Panc1 (cell line): ENCODE data around the gene TJP2. TPM values are rescaled to one million over a fixed set of nuclear protein-coding genes. Genes with fewer than 3 reads are reported as not detected.

Source experiments
- ATAC-seq: fragments of 200-7000 bp; cut with Tn5 transposase; 2 replicates; pipeline ENCODE4 v1.9.1; 2020; ENCODE audit warnings: mild to moderate bottlenecking, moderate library complexity
- BruUV-seq: library from RNA; stranded (reverse); fragments of 400-500 nt; replicated peaks from 2 replicates; lab custom pipeline; 2021; lab: Mats Ljungman, UMichigan
- CTCF ChIA-PET: fragments of 300-600 bp; sonication (Branson Sonifier 250); formaldehyde crosslinking; loops from one replicate; lab custom pipeline; 2022; ENCODE audit warnings: antibody characterized with exemption; lab: Charles Lee
- POLR2A ChIA-PET: fragments of 300-600 bp; sonication (Branson Sonifier 250); formaldehyde crosslinking; loops from one replicate; lab custom pipeline; 2022; ENCODE audit warnings: antibody characterized with exemption; lab: Charles Lee
- DNase-seq: peaks from one replicate; pipeline ENCODE4 v3.0.0-alpha.2; 2010; ENCODE audit warnings: low read depth, low spot score
- H3K27ac ChIP-seq: 2 replicates; pipeline ENCODE4 v1.5.1; 2011; ENCODE audit warnings: mild to moderate bottlenecking, low read length, inconsistent platforms
- H3K27me3 ChIP-seq: fragments of 200-500 bp; sonication (Bioruptor generic); 2 replicates; pipeline ENCODE4 v1.6.0; 2014; ENCODE audit warnings: low read length, inconsistent platforms; ENCODE audit not compliant: control insufficient read depth, insufficient read depth
- H3K36me3 ChIP-seq: fragments of 200-500 bp; sonication (Bioruptor generic); 2 replicates; pipeline ENCODE4 v1.5.1; 2014; ENCODE audit warnings: inconsistent platforms, mild to moderate bottlenecking, low read length, moderate library complexity; ENCODE audit not compliant: control insufficient read depth, insufficient read depth
- H3K4me1 ChIP-seq: 2 replicates; pipeline ENCODE4 v1.5.1; 2011; ENCODE audit warnings: inconsistent platforms, mild to moderate bottlenecking, low read length, moderate library complexity; ENCODE audit not compliant: control insufficient read depth, insufficient read depth
- H3K4me3 ChIP-seq, 2 experiments: 2 replicates each; pipeline ENCODE4 v1.5.1; 2011 to 2012; ENCODE audit warnings: low read depth in 2 of 2, low read length in 2 of 2, mild to moderate bottlenecking in 2 of 2, inconsistent platforms in 1 of 2, moderate library complexity in 1 of 2
- H3K9me3 ChIP-seq: fragments of 200-500 bp; sonication (Bioruptor generic); 2 replicates; pipeline ENCODE4 v1.5.1; 2014; ENCODE audit warnings: low read depth, mild to moderate bottlenecking, inconsistent platforms, low read length, moderate library complexity; ENCODE audit not compliant: control insufficient read depth, insufficient read depth
- CTCF ChIP-seq: fragments of 450-650 bp; IDR thresholded peaks from 2 replicates; pipeline ENCODE4 v1.5.1; 2017; ENCODE audit warnings: mild to moderate bottlenecking
- POLR2AphosphoS5 ChIP-seq: IDR thresholded peaks from 2 replicates; pipeline ENCODE4 v1.6.1; 2012; ENCODE audit warnings: mild to moderate bottlenecking, low read depth, low read length, moderate library complexity
- REST ChIP-seq, 2 experiments: IDR thresholded peaks; 2 replicates each; pipeline ENCODE4 v1.6.1; 2011 to 2012; ENCODE audit warnings: low read depth in 2 of 2, control low read depth in 1 of 2, low read length in 1 of 2, mild to moderate bottlenecking in 1 of 2, moderate library complexity in 1 of 2; ENCODE audit not compliant: insufficient read depth in 1 of 2
- SIN3A ChIP-seq: IDR thresholded peaks from 2 replicates; pipeline ENCODE4 v1.6.1; 2012; ENCODE audit warnings: low read depth, mild to moderate bottlenecking, low read length, moderate library complexity, borderline replicate concordance; ENCODE audit not compliant: insufficient read depth
- TCF7L2 ChIP-seq: IDR thresholded peaks from 2 replicates; pipeline ENCODE4 v1.6.1; 2011; ENCODE audit warnings: mild to moderate bottlenecking, low read depth, low read length, inconsistent platforms
- in situ Hi-C: cut with HindIII; loops from 2 replicates; pipeline ENCODE4 v1.10.0; 2016; ENCODE audit warnings: low sequenced_read_pairs, low pct_unique_long_range_greater_than_20kb
- intact Hi-C: fragments of 100-400 bp; cut with micrococcal nuclease; formaldehyde crosslinking; loops from one replicate; pipeline ENCODE4 v1.10.0; 2022; ENCODE audit not compliant: unreplicated experiment
- total RNA-seq: library from RNA; stranded (reverse); gene quantifications from one replicate; pipeline ENCODE4 v1.2.1, GENCODE V29; 2021; ENCODE audit not compliant: unreplicated experiment

The TJP2 gene
- total RNA-seq, 1 experiment from 2014 or later, result 40.2 TPM

- no peak overlapping the region for H3K4me3 ChIP-seq
- peaks cover 53% of the 10 kb centered on the region for H3K4me1 ChIP-seq
- ATAC-seq (peak; percentile 28), DNase-seq (no peak)
- H3K27me3 ChIP-seq, result no peaks in the 10 kb centered on the region
- TF ChIP-seq REST (IDR thresholded peaks at IDR 0.05; ENCODE audit: insufficient read depth in 1 of 2, low read depth in 2 of 2, low read length in 1 of 2) (no peak), TCF7L2 (peak; percentile 95)
- BruUV-seq, result no TSS peak
- intact Hi-C loops, result loop anchor here (5.0 to 10.0 kb wide), 4 partner anchors 46 to 124 kb away; no protein-coding TSS in a partner anchor
- H3K36me3 ChIP-seq, result no peaks in the 10 kb centered on the region
- CTCF ChIA-PET, result no interaction called here
- no peaks in the 10 kb centered on the region for H3K9me3 ChIP-seq
- H3K27ac ChIP-seq, result peak overlapping the region; percentile 66
- POLR2A ChIA-PET, result no interaction called here
- in situ Hi-C loops, result no loop called here
Measured at GRCh38 chr9:69178583-69179011, 4.5 kb downstream of the TJP2 start.

GRCh38 chr9:69179037-69179436 is 5.0 kb downstream of the TJP2 start:
- intact Hi-C loops (loop anchor here (5.0 to 10.0 kb wide), 4 partner anchors 46 to 124 kb away; no protein-coding TSS in a partner anchor), in situ Hi-C loops (no loop called here)
- ATAC-seq (no peak), DNase-seq (no peak)
- no peaks in the 10 kb centered on the region for H3K36me3 ChIP-seq
- POLR2A ChIA-PET, result no interaction called here
- H3K4me1 ChIP-seq, result peaks cover 54% of the 10 kb centered on the region
- CTCF ChIA-PET, result no interaction called here
- no peak overlapping the region for H3K4me3 ChIP-seq
- no peaks in the 10 kb centered on the region for H3K27me3 ChIP-seq
- peak overlapping the region; percentile 66 for H3K27ac ChIP-seq
- no peaks in the 10 kb centered on the region for H3K9me3 ChIP-seq
- TF ChIP-seq SIN3A (no peak), POLR2AphosphoS5 (no peak), TCF7L2 (no peak), REST (IDR thresholded peaks at IDR 0.05; ENCODE audit: insufficient read depth in 1 of 2, low read depth in 2 of 2, low read length in 1 of 2) (no peak), CTCF (no peak)
- BruUV-seq, result no TSS peak
